Posterior vena cava (tissue), 2 donors: ENCODE data around the gene KLK11. TPM values are rescaled to one million over a fixed set of nuclear protein-coding genes. Genes with fewer than 3 reads are reported as not detected.

Experiments
- DNase-seq: peaks from one replicate; pipeline ENCODE4 v3.0.0-alpha.2; 2020; ENCODE audit warnings: low spot score
- intact Hi-C, 2 donors: fragments of 100-400 bp; cut with DNase I; formaldehyde crosslinking; loops; one replicate each; pipeline versions ENCODE4 v1.14.1 to v1.14.2; 2022 to 2023
- total RNA-seq, 2 donors: library from RNA; stranded (reverse); fragmentation: NEBNext Ultra II Directional; extraction: Animal tissue kit (Norgen Biotek cat#: 25700); gene quantifications; one replicate each; pipeline ENCODE4 v1.2.1, GENCODE V29; 2021
- donor health status: DM: yes; HTN: yes; CAD: no.
- donor health status: DM: yes; HTN: yes; CAD: no.

The KLK11 gene
- total RNA-seq, 2 donors from 2014 or later, result not detected

DNA sequence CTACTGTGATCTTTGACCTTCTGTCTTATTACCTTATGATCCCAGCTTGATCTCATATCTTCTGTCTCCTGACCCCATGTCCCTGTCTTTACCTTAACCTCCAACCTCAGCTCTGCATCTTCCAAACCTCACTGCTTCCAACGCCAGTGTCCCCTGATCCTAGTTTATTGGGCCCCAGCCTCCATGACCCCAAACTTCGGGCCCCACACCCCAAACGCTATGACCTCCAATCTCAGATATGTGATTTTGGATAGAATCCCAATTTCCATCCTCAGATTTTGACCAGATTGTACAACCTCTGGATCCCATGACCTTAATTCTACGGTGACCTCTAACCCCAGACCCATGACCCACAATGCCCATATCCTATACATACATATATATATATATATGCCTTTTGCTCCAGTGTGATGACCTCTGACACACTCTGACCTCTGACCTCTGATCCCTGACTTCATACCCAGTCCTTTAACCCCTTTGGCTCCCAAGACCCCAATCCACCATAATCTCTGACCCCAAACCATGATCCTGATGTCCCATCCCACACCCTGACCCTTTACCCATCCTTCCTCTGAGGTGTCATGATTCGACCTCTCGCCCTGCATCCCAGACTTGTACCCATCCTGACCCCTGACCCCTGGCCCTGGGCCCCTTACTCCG lies 4.9 kb upstream of the KLK11 start:
- DNase-seq, result no peak
- intact Hi-C loops, result loop anchor here in 1 of 2 donors (10.0 kb wide), 1 partner anchor 1207 kb away; no protein-coding TSS in a partner anchor

GRCh38 chr19:51030631-51031030 lies 4.2 kb upstream of the KLK11 start:
- DNase-seq, result no peak

DNA sequence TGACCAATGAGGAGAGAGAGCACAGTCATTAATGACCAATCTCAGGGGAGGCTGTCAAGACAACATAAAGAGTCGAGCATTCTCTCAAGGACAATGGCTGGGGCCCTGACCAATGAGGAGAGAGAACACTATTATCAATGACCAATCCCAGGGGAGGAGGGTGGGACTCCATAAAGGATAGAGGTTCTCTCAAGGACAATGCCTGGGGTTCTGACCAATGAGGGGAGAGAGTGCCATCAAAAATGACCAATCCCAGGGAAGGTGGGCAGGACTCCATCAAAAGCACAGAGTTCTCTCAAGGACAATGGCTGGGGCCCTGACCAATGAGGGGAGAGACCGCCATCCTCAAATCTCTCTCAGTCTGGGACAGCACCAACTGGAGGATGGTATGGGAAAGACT lies 3.3 kb upstream of the KLK11 start:
- no peak for DNase-seq
- intact Hi-C loops, result loop anchor here in 1 of 2 donors (10.0 kb wide), 1 partner anchor 1205 kb away; no protein-coding TSS in a partner anchor

More at GRCh38 chr19:51030631-51031030, 4.2 kb upstream of the KLK11 start:
- intact Hi-C loops, result loop anchor here in 1 of 2 donors (10.0 kb wide), 1 partner anchor 1206 kb away; no protein-coding TSS in a partner anchor

DNA sequence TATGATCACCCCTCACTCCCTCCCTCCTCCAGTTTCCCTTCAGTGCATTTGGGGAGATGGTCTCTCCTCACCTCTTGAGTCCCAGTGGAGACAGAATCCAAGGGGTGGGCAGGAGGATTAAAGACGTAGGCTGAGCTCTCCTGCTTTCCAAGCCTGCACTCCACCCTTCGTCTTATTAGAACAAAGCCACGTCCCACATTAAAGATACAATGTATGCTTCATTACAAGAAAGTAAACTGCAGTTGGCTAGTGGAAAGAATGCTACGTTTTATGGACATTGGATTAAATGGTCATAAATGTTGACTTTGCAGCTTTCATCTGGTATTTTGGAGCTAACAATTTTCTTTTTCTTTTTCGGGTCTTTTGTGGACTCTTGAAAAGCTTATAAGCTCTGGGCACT lies 1.5 kb upstream of the KLK11 start:
- intact Hi-C loops, result no loop called here
- no peak for DNase-seq

- no peak for DNase-seq
- intact Hi-C loops, result no loop called here
Observed at GRCh38 chr19:51027126-51027806, 850 bp upstream of the KLK11 start.

GRCh38 chr19:51025809-51026553 lies 435 bp downstream of the KLK11 start:
- intact Hi-C loops, result no loop called here
- DNase-seq, result no peak

DNA sequence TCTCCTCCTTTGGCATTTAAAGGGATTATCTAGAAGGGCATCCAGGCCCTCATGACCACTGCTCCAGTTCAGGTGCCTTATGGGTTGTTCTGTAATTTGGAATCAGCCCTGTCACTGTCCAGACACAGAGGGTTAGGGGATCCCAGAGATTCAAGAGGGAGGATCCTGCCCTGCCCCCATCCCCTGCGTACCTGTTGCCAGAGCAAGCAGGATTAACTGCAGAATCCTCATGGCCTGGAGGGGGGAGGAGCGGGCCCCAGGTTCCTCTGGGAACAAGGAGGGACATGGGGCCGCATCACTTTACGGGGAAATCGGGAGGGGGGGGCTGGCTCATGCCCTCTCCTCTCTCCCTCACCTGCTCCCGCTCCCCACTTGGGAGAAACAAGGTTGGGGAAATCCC lies 1.0 kb downstream of the KLK11 start:
- intact Hi-C loops, result no loop called here
- DNase-seq, result no peak

- no peak for DNase-seq
- intact Hi-C loops, result no loop called here
Observed at GRCh38 chr19:51024924-51025323, 1.5 kb downstream of the KLK11 start.

DNA sequence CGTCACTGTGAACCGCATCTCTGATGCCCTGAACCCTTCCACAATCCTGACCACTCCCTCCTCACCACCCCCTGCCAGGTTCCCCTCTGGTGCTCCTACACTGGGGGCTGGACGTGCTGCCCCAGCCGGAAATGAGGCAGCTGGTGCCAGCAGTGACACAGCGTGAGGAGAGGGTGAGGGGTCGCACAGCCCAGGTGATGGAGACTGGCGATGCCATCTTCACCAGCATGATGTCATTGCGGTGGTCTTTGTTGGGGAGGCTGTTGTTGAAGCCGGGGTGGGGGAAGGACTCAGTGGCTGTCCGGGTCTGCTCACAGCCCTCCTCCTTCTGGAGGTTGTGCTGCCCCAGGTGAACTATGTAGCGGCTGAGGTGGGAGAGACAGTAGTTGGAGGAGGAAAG lies 2.5 kb downstream of the KLK11 start:
- intact Hi-C loops, result no loop called here
- no peak for DNase-seq

DNA sequence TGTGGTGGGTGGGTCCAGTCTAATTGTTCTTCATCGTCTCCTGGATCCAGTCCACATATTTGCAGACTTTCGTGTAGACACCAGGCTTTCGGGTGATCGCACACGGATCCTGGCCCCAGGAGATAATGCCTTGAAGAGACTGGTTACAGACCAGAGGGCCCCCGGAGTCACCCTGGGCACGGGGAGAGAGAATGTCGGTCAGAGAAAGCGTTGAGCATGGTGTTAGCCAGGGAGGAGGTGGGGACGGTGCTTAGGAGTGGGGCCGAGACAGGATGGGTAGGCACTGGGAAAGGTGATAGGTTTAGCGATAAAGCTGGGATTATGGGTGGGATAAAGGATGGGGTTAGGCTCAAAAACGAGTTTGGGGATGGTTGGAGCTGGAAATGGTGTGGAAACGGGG lies 3.9 kb downstream of the KLK11 start:
- intact Hi-C loops, result no loop called here
- DNase-seq, result no peak

DNA sequence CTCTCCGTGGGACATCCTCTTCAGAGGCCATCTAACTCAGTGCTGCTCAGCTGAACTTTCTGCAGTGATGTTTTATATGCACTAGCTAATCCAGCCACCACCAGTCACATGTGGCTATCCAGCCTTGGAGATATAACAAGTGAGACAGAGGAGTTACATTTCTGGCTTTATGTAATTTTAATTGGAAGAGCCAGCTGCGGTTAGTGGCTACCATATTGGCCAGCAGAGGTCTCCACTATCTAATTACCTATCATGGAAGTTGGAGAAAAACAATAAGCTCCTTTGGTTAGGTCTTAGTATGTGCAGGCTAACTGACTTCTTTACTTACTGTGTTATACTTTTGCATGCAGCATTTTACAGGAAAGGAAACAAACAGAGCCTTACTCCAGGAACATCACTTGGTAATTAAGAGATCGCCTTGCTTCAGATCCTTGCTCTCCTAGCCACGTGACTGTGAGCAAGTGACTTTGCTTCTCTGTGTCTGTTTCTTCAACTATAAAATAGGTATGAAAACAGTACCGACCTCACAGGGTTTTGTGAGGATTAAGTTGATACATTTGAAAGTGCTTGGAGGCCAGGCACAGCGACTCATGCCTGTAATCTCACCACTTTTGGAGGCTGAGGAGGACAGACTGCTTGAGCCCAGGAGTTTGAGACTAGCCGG lies 5.3 kb downstream of the KLK11 start:
- no peak for DNase-seq
- intact Hi-C loops, result no loop called here

DNA sequence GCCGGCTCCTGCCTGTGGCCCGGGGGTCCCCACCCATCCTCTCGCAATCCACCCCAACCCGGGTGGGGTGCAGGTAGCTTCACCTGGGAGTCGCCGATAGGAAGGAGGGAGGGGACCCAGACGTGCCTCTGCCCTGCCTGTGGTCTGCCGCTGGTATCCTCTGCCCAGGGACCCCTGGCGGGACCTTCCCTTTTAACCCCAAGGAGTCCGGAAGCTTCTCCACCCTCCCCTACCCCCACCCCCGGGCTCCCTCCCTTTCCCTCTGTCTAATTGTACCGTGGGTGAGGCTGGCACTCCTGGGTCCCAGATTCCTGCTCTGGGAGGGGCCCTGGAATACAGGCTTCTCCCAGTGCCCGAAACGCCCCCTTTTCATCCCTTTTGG lies 6.9 kb downstream of the KLK11 start, which contains the start of gene KLK10:
TSS of gene KLK10 (minus strand) at position 166 of the 382 bp plus-strand sequence. CDS start 579 bp downstream, outside the sequence.
- intact Hi-C loops, result no loop called here
- no peak for DNase-seq

- DNase-seq, result no peak
- intact Hi-C loops, result no loop called here
Observed at GRCh38 chr19:51018745-51019543, 7.5 kb downstream of the KLK11 start.

DNA sequence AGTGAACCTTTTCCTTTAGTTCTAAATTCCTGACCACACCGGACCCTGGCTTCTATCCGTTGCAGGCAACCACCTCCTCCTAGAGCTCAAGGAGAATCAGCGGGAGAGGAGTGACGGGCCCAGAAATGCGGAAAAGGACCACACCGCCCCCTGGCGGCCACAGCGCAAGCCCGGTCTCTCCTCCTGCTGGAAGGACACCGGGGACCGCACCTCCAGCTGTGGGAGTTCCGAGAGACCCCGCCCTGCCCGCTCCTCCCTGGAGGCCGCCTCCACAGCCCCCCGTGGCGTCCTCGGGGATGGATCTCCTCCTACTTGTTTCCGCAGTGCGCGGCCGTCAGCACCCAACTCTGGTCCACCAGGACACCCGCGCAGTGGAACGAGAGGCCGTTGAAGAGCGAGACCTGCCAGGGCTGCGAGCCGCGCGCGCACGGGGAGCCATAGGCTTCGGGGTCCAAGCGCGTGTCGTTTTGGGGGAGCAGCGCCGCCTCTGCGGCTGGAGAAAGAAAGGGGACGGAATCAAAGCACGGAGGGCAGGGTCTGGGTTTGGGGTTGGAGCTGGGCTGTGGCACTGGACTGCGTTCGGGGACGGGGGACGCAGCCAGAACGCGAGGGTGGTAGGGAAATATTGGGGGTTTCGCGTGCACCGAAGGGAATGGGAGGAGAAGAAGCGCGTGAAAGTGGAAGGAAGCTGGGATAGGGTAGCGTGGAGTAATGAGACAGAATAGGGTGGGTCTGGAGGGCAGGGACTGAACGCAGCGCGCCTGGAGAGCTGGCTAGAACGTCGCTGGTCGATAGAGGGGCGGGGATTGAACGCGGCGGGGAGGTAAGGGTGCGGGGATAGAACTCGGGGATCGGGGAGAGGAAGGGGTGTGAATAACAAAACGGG lies 9.4 kb downstream of the KLK11 start:
- DNase-seq, result peak; percentile 87
- intact Hi-C loops, result no loop called here

GRCh38 chr19:51015691-51016267 lies 10.6 kb downstream of the KLK11 start:
- DNase-seq, result no peak
- intact Hi-C loops, result no loop called here

DNA sequence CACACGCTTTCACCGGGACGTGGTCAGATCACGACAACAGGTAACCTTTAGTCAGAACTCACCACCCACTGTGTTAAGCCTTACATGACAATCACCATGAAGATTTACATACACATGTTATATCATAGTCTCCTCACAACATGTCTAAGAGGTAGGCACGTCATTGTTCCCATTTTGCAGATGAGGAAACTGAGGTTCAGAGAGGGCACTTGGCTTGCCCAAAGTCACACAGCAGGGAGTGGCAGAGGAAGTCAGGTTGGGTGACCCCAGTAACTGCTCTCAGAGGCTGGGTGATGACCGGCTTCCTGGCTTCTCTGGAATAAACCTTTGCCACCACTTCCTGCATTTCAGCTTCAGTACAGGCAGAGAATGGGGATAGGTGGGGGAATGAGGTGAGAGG lies 12.2 kb downstream of the KLK11 start:
- no peak for DNase-seq
- intact Hi-C loops, result no loop called here

DNA sequence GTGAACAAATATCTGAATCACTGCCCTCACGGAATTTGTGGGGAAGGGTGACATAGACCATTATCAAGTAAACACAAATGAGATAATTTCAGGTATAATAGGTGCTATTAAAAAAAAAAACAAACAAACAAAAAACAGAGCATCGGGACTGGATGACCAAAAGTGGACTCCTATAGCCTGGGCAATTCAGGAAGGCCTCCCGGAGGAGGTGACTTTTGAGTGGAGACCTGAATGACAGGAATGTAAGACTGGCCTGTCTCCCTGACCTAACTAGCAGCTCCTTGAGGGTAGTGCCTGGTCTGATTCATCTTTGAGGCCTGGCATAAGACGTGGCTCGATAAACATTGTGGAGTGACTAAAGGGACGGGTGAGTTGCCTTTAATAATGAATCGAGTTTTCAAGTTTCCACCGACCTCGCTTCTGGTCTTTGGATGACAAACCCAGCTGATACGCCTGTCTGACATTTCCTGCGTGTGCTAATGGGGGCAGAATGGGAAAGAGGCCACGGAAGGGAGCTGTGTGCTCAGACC lies 13.7 kb downstream of the KLK11 start:
- intact Hi-C loops, result no loop called here

More for the DNA sequence above, 13.7 kb downstream of the KLK11 start:
- DNase-seq, result peak; percentile 23
